Aorta (tissue), 5 donors: ENCODE data around the gene CDKN3. TPM values are rescaled to one million over a fixed set of nuclear protein-coding genes. Genes with fewer than 3 reads are reported as not detected.
A peak's percentile ranks its signal among the peaks of the same experiment; 100 is the strongest.

Experiments used
- ATAC-seq: fragments of 200-7000 bp; cut with Tn5 transposase; one replicate; pipeline ENCODE4 v1.9.1; 2022; ENCODE audit warnings: moderate library complexity; ENCODE audit not compliant: low FRiP score
- DNase-seq, 2 donors: peaks; one replicate each; pipeline ENCODE4 v3.0.0-alpha.2; 2020
- H3K27ac ChIP-seq, 2 donors: one replicate each; pipeline ENCODE4 v1.5.1; 2013; ENCODE audit warnings: low read length in 2 of 2, mild to moderate bottlenecking in 2 of 2, moderate library complexity in 2 of 2, control low read depth in 1 of 2, inconsistent platforms in 1 of 2, low read depth in 1 of 2
- H3K27me3 ChIP-seq, 2 donors: one replicate each; pipeline ENCODE4 v1.6.1; 2013; ENCODE audit warnings: control low read depth in 1 of 2, low read length in 1 of 2, mild to moderate bottlenecking in 1 of 2, moderate library complexity in 1 of 2; ENCODE audit not compliant: insufficient read depth in 2 of 2, control insufficient read depth in 1 of 2
- H3K36me3 ChIP-seq, 2 donors: one replicate each; pipeline ENCODE4 v1.6.1; 2013; ENCODE audit warnings: control low read depth in 1 of 2, low read length in 1 of 2, mild to moderate bottlenecking in 1 of 2; ENCODE audit not compliant: insufficient read depth in 2 of 2, control insufficient read depth in 1 of 2
- H3K4me1 ChIP-seq, 2 donors: one replicate each; pipeline ENCODE4 v1.6.1; 2013; ENCODE audit warnings: low read length in 2 of 2, control low read depth in 1 of 2, mild to moderate bottlenecking in 1 of 2, moderate library complexity in 1 of 2; ENCODE audit not compliant: insufficient read depth in 2 of 2, control insufficient read depth in 1 of 2
- H3K4me3 ChIP-seq, 2 donors: one replicate each; pipeline ENCODE4 v1.5.1; 2013; ENCODE audit warnings: low read length in 2 of 2, control low read depth in 1 of 2, mild to moderate bottlenecking in 1 of 2
- H3K9me3 ChIP-seq: one replicate; pipeline ENCODE4 v1.6.1; 2013; ENCODE audit warnings: mild to moderate bottlenecking, low read length; ENCODE audit not compliant: control insufficient read depth
- WGBS, 2 donors: extraction: QIAGEN DNeasy Blood & Tissue Kit; methylation state at CpG; one replicate each; pipeline ENCODE4 v1.1.7; 2013; 5-methylcytosine and 5-hydroxymethylcytosine counted together
- intact Hi-C, 2 donors: fragments of 100-400 bp; cut with DNase I; formaldehyde crosslinking; loops; one replicate each; pipeline versions ENCODE4 v1.14.2 to v1.15.0; 2022
- polyA plus RNA-seq, 2 donors: library from polyadenylated mRNA; stranded (reverse); fragments of 200-250 nt; gene quantifications; one replicate each; pipeline ENCODE4 v1.2.3, GENCODE V29; 2013
- total RNA-seq, 2 donors: library from RNA; stranded (reverse); fragmentation: NEBNext Ultra II Directional; extraction: Animal tissue kit (Norgen Biotek cat#: 25700); gene quantifications; one replicate each; pipeline ENCODE4 v1.2.1, GENCODE V29; 2021
- donor health status: healthy with polysubstance abuse.
- donor health status: Bipolar disorder and iron deficiency.
- donor health status: DM: no; HTN: no; CAD: no.
- donor health status: DM: no; HTN: no; CAD: no.
- donor health status: DM: yes; HTN: yes; CAD: no.

The CDKN3 gene
- total and polyA plus RNA-seq, 4 donors: 2.2 to 10.5 (median 6.4) TPM

GRCh38 chr14:54354096-54354495 lies 42.7 kb upstream of the CDKN3 start:
- H3K9me3 ChIP-seq: no peaks in the 10 kb centered on the region
- ATAC-seq (no peak), DNase-seq (no peak)
- no peaks in the 10 kb centered on the region for H3K27me3 ChIP-seq
- H3K36me3 ChIP-seq: no peaks in the 10 kb centered on the region
- intact Hi-C loops: no loop called here
- H3K27ac ChIP-seq: no peak overlapping the region
- peaks cover 0 to 6% of the 10 kb centered on the region in 2 donors for H3K4me1 ChIP-seq
- no peak overlapping the region for H3K4me3 ChIP-seq

GRCh38 chr14:54354968-54355641 lies 41.7 kb upstream of the CDKN3 start:
- Histone ChIP-seq H3K27me3 (no peaks in the 10 kb centered on the region), H3K4me1 (peaks cover 0 to 3% of the 10 kb centered on the region in 2 donors), H3K27ac (no peak overlapping the region), H3K9me3 (no peaks in the 10 kb centered on the region), H3K4me3 (no peak overlapping the region), H3K36me3 (no peaks in the 10 kb centered on the region)
- no peak for ATAC-seq
- DNase-seq: no peak
- intact Hi-C loops: no loop called here

- Histone ChIP-seq H3K4me3 (no peak overlapping the region), H3K27me3 (no peaks in the 10 kb centered on the region), H3K27ac (no peak overlapping the region), H3K9me3 (peaks cover 2% of the 10 kb centered on the region), H3K4me1 (no peaks in the 10 kb centered on the region), H3K36me3 (no peaks in the 10 kb centered on the region)
- ATAC-seq: no peak
- intact Hi-C loops: no loop called here
- WGBS, 2 donors: 49 to 79% methylated on average over 2 of the region's 2 CpGs
- no peak for DNase-seq
Measured at GRCh38 chr14:54355698-54356097, 41.1 kb upstream of the CDKN3 start.

GRCh38 chr14:54356172-54356571 lies 40.6 kb upstream of the CDKN3 start:
- Histone ChIP-seq H3K4me1 (no peaks in the 10 kb centered on the region), H3K9me3 (peaks cover 2% of the 10 kb centered on the region), H3K27ac (no peak overlapping the region), H3K36me3 (no peaks in the 10 kb centered on the region), H3K4me3 (no peak overlapping the region), H3K27me3 (no peaks in the 10 kb centered on the region)
- WGBS, 2 donors: 64 to 65% methylated on average over 3 of the region's 3 CpGs
- DNase-seq: no peak
- peak; percentile 38 for ATAC-seq
- intact Hi-C loops: no loop called here

- intact Hi-C loops: no loop called here
- peaks cover 2% of the 10 kb centered on the region for H3K9me3 ChIP-seq
- H3K27me3 ChIP-seq: no peaks in the 10 kb centered on the region
- H3K36me3 ChIP-seq: no peaks in the 10 kb centered on the region
- no peak overlapping the region for H3K4me3 ChIP-seq
- H3K27ac ChIP-seq: no peak overlapping the region
- 83 to 91% methylated on average over 1 of the region's 1 CpG for WGBS, 2 donors
- no peak for ATAC-seq
- H3K4me1 ChIP-seq: peaks cover 0 to 2% of the 10 kb centered on the region in 2 donors
- no peak for DNase-seq
Measured at GRCh38 chr14:54360667-54361066, 36.1 kb upstream of the CDKN3 start.

DNA sequence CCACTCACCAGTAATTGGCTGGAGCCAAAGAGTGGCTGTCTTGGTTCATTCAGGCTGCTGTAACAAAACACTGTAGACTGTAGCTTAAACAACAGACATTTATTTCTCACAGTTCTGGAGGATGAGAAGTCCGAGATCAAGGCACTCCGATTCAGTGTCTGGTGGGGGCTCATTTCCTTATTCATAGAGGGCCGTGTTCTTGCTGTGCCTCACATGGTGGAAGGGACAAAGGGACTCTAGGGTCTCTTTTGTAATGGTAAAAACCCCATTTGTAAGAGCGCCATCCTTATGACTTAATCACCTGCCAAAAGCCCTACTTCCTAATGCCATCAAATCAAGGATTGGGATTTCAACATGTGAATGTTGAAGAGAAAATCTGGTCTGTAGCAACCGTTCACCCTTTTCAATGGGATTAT lies 34.7 kb upstream of the CDKN3 start:
- H3K27me3 ChIP-seq: no peaks in the 10 kb centered on the region
- WGBS, 2 donors: 89 to 90% methylated on average over 5 of the region's 5 CpGs
- DNase-seq (no peak), ATAC-seq (no peak)
- peaks cover 0 to 2% of the 10 kb centered on the region in 2 donors for H3K4me1 ChIP-seq
- intact Hi-C loops: no loop called here
- peaks cover 2% of the 10 kb centered on the region for H3K9me3 ChIP-seq
- no peak overlapping the region for H3K4me3 ChIP-seq
- H3K36me3 ChIP-seq: no peaks in the 10 kb centered on the region
- H3K27ac ChIP-seq: no peak overlapping the region

GRCh38 chr14:54362759-54363437 lies 33.9 kb upstream of the CDKN3 start:
- ATAC-seq: no peak
- H3K9me3 ChIP-seq: peaks cover 2% of the 10 kb centered on the region
- 73 to 84% methylated on average over 5 of the region's 5 CpGs for WGBS, 2 donors

GRCh38 chr14:54364555-54365415 lies 32.0 kb upstream of the CDKN3 start:
- intact Hi-C loops: loop anchor here in 1 of 2 donors (5.0 kb wide), 1 partner anchor 78 kb away; the partner anchor contains the start of gene CNIH1
- peaks cover 0 to 2% of the 10 kb centered on the region in 2 donors for H3K4me1 ChIP-seq
- H3K4me3 ChIP-seq: no peak overlapping the region
- peak in 1 of 2 donors; percentile 73 for DNase-seq
- WGBS, 2 donors: 10 to 20% methylated on average over 9 of the region's 9 CpGs
- H3K36me3 ChIP-seq: no peaks in the 10 kb centered on the region
- H3K27ac ChIP-seq: peak overlapping the region in 1 of 2 donors; percentile 2
- H3K27me3 ChIP-seq: peaks cover 0 to 1% of the 10 kb centered on the region in 2 donors
- peak; percentile 77 for ATAC-seq
- H3K9me3 ChIP-seq: peaks cover 2% of the 10 kb centered on the region

More at GRCh38 chr14:54362759-54363437, 33.9 kb upstream of the CDKN3 start:
- intact Hi-C loops: no loop called here
- no peak overlapping the region for H3K27ac ChIP-seq
- peaks cover 0 to 2% of the 10 kb centered on the region in 2 donors for H3K4me1 ChIP-seq
- no peaks in the 10 kb centered on the region for H3K27me3 ChIP-seq
- no peak overlapping the region for H3K4me3 ChIP-seq
- DNase-seq: no peak
- no peaks in the 10 kb centered on the region for H3K36me3 ChIP-seq
